Adipocyte (in vitro differentiated cells): ENCODE results near the gene MICAL1.

ENCODE experiments used
- DNase-seq: peaks from one replicate; pipeline ENCODE4 v3.0.0-alpha.2; 2015; ENCODE audit warnings: low read depth
- H3K27me3 ChIP-seq: replicated peaks from 2 replicates; pipeline ENCODE4 v1.7.0; 2013; ENCODE audit warnings: mild to moderate bottlenecking, low read length, moderate library complexity; ENCODE audit not compliant: control insufficient read depth, insufficient read depth
- H3K36me3 ChIP-seq: 2 replicates; pipeline ENCODE4 v1.7.0; 2013; ENCODE audit warnings: low read length, mild to moderate bottlenecking, moderate library complexity; ENCODE audit not compliant: control insufficient read depth, insufficient read depth, severe bottlenecking
- H3K4me1 ChIP-seq: 2 replicates; pipeline ENCODE4 v1.7.0; 2013; ENCODE audit warnings: mild to moderate bottlenecking, low read length, moderate library complexity; ENCODE audit not compliant: control insufficient read depth, insufficient read depth
- H3K4me3 ChIP-seq: 2 replicates; pipeline ENCODE4 v1.7.0; 2013; ENCODE audit warnings: mild to moderate bottlenecking, low read length, moderate library complexity
- H3K9ac ChIP-seq: 2 replicates; pipeline ENCODE4 v1.7.0; 2013; ENCODE audit warnings: mild to moderate bottlenecking, low read length, moderate library complexity
- H3K9me3 ChIP-seq: 2 replicates; pipeline ENCODE4 v1.7.0; 2013; ENCODE audit warnings: mild to moderate bottlenecking, low read length, moderate library complexity; ENCODE audit not compliant: control insufficient read depth

The MICAL1 gene

DNA sequence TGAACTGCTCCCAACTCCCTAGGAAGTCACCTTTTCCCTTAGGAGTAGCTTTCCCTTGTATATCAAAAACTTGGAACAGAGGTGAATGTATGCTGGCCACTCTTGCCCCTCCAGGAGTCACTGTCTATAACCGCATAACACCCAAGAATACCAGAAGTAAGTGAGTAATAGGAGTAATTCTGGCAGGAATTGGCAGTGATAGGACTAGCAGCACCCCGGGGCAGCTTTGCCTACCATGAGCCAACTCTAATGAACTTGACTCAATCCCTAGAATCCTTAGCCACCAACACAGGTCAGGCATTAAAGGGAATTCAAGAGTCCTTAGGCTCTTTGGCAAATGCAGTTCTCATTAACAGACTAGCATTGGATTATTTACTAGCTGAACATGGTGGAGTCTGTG, 44.5 kb downstream of the MICAL1 start:
- Histone ChIP-seq H3K27me3 (no peaks in the 10 kb centered on the region), H3K4me3 (no peak overlapping the region), H3K9me3 (no peaks in the 10 kb centered on the region), H3K9ac (no peak overlapping the region), H3K36me3 (no peaks in the 10 kb centered on the region), H3K4me1 (peaks cover 8% of the 10 kb centered on the region)
- DNase-seq = no peak

GRCh38 chr6:109406196-109406595, 49.4 kb downstream of the MICAL1 start:
- peaks cover 10% of the 10 kb centered on the region for H3K4me1 ChIP-seq
- H3K9me3 ChIP-seq = no peaks in the 10 kb centered on the region
- no peaks in the 10 kb centered on the region for H3K27me3 ChIP-seq
- no peak overlapping the region for H3K4me3 ChIP-seq
- peak; percentile 78 for DNase-seq
- H3K36me3 ChIP-seq = no peaks in the 10 kb centered on the region
- H3K9ac ChIP-seq = no peak overlapping the region

GRCh38 chr6:109397020-109397419, 58.6 kb downstream of the MICAL1 start:
- no peaks in the 10 kb centered on the region for H3K4me1 ChIP-seq
- no peaks in the 10 kb centered on the region for H3K27me3 ChIP-seq
- H3K9ac ChIP-seq = no peak overlapping the region
- H3K9me3 ChIP-seq = no peaks in the 10 kb centered on the region
- no peak overlapping the region for H3K4me3 ChIP-seq
- no peaks in the 10 kb centered on the region for H3K36me3 ChIP-seq
- DNase-seq = peak; percentile 24

GRCh38 chr6:109396046-109396718, 59.4 kb downstream of the MICAL1 start:
- Histone ChIP-seq H3K4me3 (no peak overlapping the region), H3K36me3 (no peaks in the 10 kb centered on the region), H3K4me1 (peaks cover 6% of the 10 kb centered on the region), H3K9me3 (no peaks in the 10 kb centered on the region), H3K27me3 (no peaks in the 10 kb centered on the region), H3K9ac (no peak overlapping the region)
- DNase-seq = no peak
